Esophagus muscularis mucosa (tissue), 4 donors: ENCODE results near the gene PYGM. TPM values are rescaled to one million over a fixed set of nuclear protein-coding genes. Genes with fewer than 3 reads are reported as not detected.

ENCODE experiments used
- DNase-seq: peaks from one replicate; pipeline ENCODE4 v3.0.0-alpha.2; 2017; ENCODE audit errors: extremely low spot score
- H3K27ac ChIP-seq, 4 donors: fragments of 200-600 bp; sonication (generic); replicated peaks in 1 of 4; 1 replicate in 3 of 4; 2 replicates in 1 of 4; pipeline ENCODE4 v1.5.1; 2016 to 2019; ENCODE audit warnings: mild to moderate bottlenecking in 1 of 4
- H3K27me3 ChIP-seq, 4 donors: fragments of 200-600 bp; sonication (generic); one replicate each; pipeline versions ENCODE4 v1.5.1 to v1.6.0; 2016 to 2019
- H3K36me3 ChIP-seq, 4 donors: fragments of 200-600 bp; sonication (generic); one replicate each; pipeline ENCODE4 v1.5.1; 2016 to 2019
- H3K4me1 ChIP-seq, 4 donors: fragments of 200-600 bp; sonication (generic); one replicate each; pipeline ENCODE4 v1.5.1; 2016 to 2019
- H3K4me3 ChIP-seq, 4 donors: fragments of 200-600 bp; sonication (generic); 1 replicate in 2 of 4; 2 replicates in 2 of 4; pipeline ENCODE4 v1.5.1; 2016 to 2019; ENCODE audit warnings: mild to moderate bottlenecking in 4 of 4, moderate library complexity in 1 of 4
- H3K9me3 ChIP-seq, 4 donors: fragments of 200-600 bp; sonication (generic); 1 replicate in 3 of 4; 2 replicates in 1 of 4; pipeline ENCODE4 v1.5.1; 2016 to 2019
- EP300 ChIP-seq: sonication (generic); formaldehyde crosslinking; IDR thresholded peaks from one replicate; pipeline ENCODE4 v1.6.1; 2017; ENCODE audit warnings: antibody characterized with exemption
- POLR2A ChIP-seq: fragments of 450-650 bp; IDR thresholded peaks from one replicate; pipeline ENCODE4 v1.6.1; 2017; ENCODE audit warnings: antibody characterized with exemption, moderate library complexity, mild to moderate bottlenecking, low read depth
- POLR2AphosphoS5 ChIP-seq, 2 donors: sonication (generic); formaldehyde crosslinking; IDR thresholded peaks; one replicate each; pipeline ENCODE4 v1.6.1; 2017; ENCODE audit warnings: antibody characterized with exemption in 2 of 2
- WGBS: methylation state at CpG from one replicate; pipeline ENCODE4 v1.1.5; 2018; 5-methylcytosine and 5-hydroxymethylcytosine counted together
- intact Hi-C: fragments of 100-400 bp; cut with DNase I; formaldehyde crosslinking; loops from one replicate; pipeline ENCODE4 v1.15.1; 2023
- total RNA-seq, 4 donors: library from RNA; depleted of rRNA; stranded (reverse); fragments of >200 nt; gene quantifications; one replicate each; pipeline versions ENCODE4 v1.1.0 to v1.2.1, GENCODE V29; 2016
- TF ChIP-seq, protein P1 (sequence below), 3 experiments: fragments of 200-600 bp in 2 of 3; fragments of 450-650 bp in 1 of 3; sonication (generic) in 2 of 3; IDR thresholded peaks; one replicate each; pipeline ENCODE4 v1.5.1; 2017 to 2019; ENCODE audit warnings: antibody characterized with exemption in 3 of 3, mild to moderate bottlenecking in 2 of 3, moderate library complexity in 1 of 3

The PYGM gene
- total RNA-seq, 4 donors from 2014 or later = 18.4 to 57.2 (median 26.3) TPM

DNA sequence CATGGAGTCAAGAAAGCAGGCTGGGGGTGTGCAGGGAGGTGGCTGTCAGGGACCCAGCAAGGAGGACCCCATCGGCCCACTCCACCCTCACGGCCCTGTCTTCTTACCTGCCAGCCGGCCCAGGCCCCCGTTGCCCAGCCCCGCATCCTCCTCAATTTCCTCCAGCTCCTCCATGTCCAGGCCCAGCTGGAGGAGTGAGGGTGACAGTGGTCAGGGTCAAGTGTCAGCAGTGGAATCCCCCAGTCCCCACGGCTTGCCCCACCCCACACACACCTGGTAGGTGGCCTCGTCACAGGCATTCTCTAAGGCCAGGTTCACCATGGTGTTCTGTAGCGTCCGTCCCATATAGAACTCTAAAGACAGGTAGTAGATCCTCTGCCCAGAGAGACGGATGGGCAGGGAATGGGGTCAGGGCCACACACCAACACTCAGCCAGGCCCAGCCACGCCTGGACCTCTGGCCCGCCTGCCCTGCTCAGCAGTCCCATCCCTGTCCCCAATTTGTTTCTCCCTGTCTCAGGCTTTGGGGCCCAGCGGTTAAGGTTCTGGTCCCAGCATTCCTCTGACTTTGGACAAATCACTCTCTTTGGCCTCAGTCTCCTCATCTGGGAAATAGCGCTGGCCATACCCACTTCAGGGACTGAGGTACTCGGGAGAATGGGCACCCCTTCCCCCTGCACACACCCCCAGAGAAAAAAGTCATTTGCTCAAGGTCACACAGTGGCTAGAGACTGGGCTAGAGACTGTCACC, 1.3 kb downstream of the PYGM start:
- intact Hi-C loops = no loop called here
- Histone ChIP-seq H3K4me3 (peak overlapping the region; percentile 39 to 51 (median 50)), H3K27ac (peak overlapping the region; percentile 86 to 92 (median 88))

DNA sequence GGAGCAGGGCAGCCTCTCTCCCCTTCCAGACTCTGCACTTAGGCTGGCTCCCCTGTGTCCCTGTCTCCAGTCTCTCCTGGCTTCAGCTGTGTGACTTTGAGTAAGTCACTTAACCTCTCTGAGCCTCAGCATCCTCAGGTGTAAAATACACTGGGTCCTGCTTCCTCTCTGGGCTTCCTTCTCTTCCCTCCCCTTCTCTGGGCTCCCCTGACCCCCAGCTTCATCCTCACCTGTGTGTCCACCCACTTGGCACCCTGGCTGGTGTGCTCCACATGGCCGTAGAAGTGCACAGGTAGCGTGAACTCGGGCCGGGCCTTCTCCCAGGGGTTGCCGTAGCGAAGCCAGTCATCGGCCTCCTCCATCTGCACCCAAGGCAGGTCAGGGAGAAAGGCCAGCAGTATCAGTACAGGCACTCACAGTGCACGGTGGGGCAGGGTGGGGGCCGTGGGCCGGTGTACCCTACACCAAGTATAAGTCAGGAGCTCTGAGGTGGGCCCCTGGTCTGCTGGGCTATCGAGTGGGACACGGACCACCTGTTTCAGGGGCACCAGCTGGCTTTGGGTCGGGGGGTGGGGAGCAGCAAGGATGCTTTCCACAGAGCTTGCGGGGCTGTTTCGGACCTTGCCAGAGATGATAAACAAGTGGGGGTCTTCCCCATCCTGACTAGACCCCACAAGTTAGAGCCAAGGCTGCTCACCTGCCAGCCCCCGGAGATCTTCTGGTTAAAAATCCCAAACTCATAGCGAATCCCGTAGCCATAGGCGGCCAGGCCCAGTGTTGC, 2.0 kb downstream of the PYGM start:
- no peak for DNase-seq
- intact Hi-C loops = no loop called here
- H3K9me3 ChIP-seq = no peaks in the 10 kb centered on the region
- H3K4me3 ChIP-seq = no peak overlapping the region
- 83% methylated on average over 18 of the region's 19 CpGs for WGBS
- H3K27ac ChIP-seq = peak overlapping the region; percentile 86 to 92 (median 88)
- no peaks in the 10 kb centered on the region for H3K27me3 ChIP-seq
- peaks cover 0 to 29% (median 22%) of the 10 kb centered on the region in 4 donors for H3K36me3 ChIP-seq
- H3K4me1 ChIP-seq = peaks cover 37 to 54% (median 52%) of the 10 kb centered on the region in 4 donors
- TF ChIP-seq, protein P1, sequence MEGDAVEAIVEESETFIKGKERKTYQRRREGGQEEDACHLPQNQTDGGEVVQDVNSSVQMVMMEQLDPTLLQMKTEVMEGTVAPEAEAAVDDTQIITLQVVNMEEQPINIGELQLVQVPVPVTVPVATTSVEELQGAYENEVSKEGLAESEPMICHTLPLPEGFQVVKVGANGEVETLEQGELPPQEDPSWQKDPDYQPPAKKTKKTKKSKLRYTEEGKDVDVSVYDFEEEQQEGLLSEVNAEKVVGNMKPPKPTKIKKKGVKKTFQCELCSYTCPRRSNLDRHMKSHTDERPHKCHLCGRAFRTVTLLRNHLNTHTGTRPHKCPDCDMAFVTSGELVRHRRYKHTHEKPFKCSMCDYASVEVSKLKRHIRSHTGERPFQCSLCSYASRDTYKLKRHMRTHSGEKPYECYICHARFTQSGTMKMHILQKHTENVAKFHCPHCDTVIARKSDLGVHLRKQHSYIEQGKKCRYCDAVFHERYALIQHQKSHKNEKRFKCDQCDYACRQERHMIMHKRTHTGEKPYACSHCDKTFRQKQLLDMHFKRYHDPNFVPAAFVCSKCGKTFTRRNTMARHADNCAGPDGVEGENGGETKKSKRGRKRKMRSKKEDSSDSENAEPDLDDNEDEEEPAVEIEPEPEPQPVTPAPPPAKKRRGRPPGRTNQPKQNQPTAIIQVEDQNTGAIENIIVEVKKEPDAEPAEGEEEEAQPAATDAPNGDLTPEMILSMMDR (IDR thresholded peaks at IDR 0.05) = no peak
- TF ChIP-seq EP300 (no peak), POLR2AphosphoS5 (IDR thresholded peaks at IDR 0.05) (no peak), POLR2A (no peak)

More for the DNA sequence above, 1.3 kb downstream of the PYGM start:
- Histone ChIP-seq H3K9me3 (no peaks in the 10 kb centered on the region), H3K36me3 (peaks cover 0 to 29% (median 20%) of the 10 kb centered on the region in 4 donors), H3K27me3 (no peaks in the 10 kb centered on the region), H3K4me1 (peaks cover 45 to 61% (median 59%) of the 10 kb centered on the region in 4 donors)
- 87% methylated on average over 14 of the region's 15 CpGs for WGBS
- TF ChIP-seq POLR2A = no peak
- TF ChIP-seq, protein P1 (IDR thresholded peaks at IDR 0.05) = no peak
- no peak for TF ChIP-seq EP300
- TF ChIP-seq POLR2AphosphoS5 (IDR thresholded peaks at IDR 0.05) = no peak
- no peak for DNase-seq

DNA sequence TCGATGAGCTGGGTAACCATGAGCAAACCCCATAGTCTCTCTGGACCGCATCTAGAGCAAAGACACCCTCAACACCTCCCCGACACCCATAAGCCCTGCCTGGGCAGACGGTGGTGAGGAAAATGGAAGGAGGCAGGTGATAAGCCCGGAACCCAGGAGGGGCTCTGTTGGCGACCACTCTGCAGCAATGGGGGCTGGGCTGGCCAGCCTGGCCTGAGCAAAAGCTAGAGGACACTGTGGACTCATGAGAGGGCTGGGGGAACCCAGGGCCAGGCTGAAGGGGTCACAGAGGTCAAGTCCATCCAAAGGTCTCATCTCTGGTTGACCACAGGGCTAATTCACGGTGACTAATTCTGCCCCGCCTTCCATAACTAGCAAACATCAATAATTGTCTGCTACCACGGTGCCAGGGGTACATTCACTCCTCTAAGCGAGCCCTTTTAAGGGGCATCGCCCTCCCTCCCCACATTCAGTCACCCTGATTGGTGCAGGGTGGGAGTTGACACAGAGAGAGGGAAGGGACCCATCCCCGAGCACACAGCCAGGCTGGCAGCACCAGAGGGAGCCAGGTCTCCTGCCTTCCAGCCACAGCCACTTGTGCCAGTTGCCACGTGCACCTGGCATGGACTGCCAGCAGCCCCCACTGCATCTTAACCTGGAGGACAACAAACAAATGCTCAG, 4.0 kb downstream of the PYGM start:
- Histone ChIP-seq H3K4me1 (peaks cover 22 to 40% (median 33%) of the 10 kb centered on the region in 4 donors), H3K9me3 (no peaks in the 10 kb centered on the region), H3K27me3 (no peaks in the 10 kb centered on the region), H3K36me3 (peaks cover 11 to 40% (median 36%) of the 10 kb centered on the region in 4 donors), H3K27ac (peak overlapping the region in 3 of 4 donors; percentile 23 to 88 (median 44)), H3K4me3 (no peak overlapping the region)
- WGBS = 92% methylated on average over 12 of the region's 13 CpGs
- intact Hi-C loops = no loop called here
- no peak for DNase-seq
- TF ChIP-seq, protein P1 (IDR thresholded peaks at IDR 0.05) = no peak
- TF ChIP-seq EP300 (no peak), POLR2A (no peak), POLR2AphosphoS5 (IDR thresholded peaks at IDR 0.05) (no peak)

DNA sequence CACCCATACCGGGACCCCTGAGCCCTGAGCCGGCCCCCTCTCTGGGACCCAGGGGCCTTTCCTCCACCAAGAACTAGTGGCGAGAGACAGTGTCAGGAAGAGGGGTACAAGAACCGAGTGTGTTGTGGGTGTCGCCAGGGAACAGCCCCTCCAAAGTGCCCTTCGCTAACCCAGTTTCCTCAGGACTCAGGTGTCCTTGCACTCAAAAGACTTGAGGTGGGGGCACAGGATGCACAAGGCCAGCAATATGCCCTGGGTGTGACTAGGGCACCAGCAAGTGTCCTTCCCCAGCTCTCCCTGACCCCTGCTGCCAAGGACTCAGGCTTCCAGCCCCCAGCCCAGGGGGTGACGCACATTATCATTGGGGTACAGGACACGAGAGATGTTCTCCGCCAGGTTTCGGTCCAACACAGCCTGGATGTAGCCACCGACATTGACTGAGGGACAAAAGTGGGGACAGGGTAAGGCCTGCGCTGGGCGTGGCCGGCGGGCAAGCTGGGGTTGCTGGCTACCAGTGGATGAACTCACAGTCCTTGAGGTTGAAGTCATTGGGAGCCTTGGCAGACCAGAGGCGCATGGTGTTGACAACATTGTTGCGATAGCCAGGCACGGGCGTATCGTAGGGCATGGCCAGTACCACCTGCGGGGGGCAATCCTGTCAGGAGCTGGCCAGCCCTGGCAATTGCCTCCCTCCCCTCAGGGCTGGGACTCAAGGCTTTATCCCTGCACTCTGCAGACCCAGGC, 4.7 kb downstream of the PYGM start:
- intact Hi-C loops = no loop called here
- Histone ChIP-seq H3K9me3 (no peaks in the 10 kb centered on the region), H3K27me3 (no peaks in the 10 kb centered on the region), H3K36me3 (peaks cover 11 to 47% (median 43%) of the 10 kb centered on the region in 4 donors), H3K4me3 (no peak overlapping the region), H3K27ac (peak overlapping the region in 3 of 4 donors; percentile 45 to 88 (median 55)), H3K4me1 (peaks cover 15 to 33% (median 25%) of the 10 kb centered on the region in 4 donors)
- WGBS = 92% methylated on average over 15 of the region's 21 CpGs
- TF ChIP-seq POLR2A (no peak), EP300 (no peak), POLR2AphosphoS5 (IDR thresholded peaks at IDR 0.05) (no peak)
- TF ChIP-seq, protein P1 (IDR thresholded peaks at IDR 0.05) = no peak
- no peak for DNase-seq
